CD14-positive monocyte (primary cell): Measurements from ENCODE around the gene CC2D2A. TPM values are rescaled to one million over a fixed set of nuclear protein-coding genes. Genes with fewer than 3 reads are reported as not detected.

ENCODE experiments used
- DNase-seq, 3 donors: peaks; one replicate each; pipeline ENCODE4 v3.0.0-alpha.2; 2011 to 2022
- H2AFZ ChIP-seq: 2 replicates; pipeline ENCODE4 v1.6.0; 2012; ENCODE audit warnings: mild to moderate bottlenecking, low read depth, low read length, inconsistent platforms; ENCODE audit not compliant: insufficient read depth, poor library complexity, severe bottlenecking
- H3K27ac ChIP-seq, 2 donors: 1 replicate in 1 of 2; 2 replicates in 1 of 2; pipeline ENCODE4 v1.5.1; 2012 to 2013; ENCODE audit warnings: low read length in 2 of 2, control low read depth in 1 of 2, inconsistent platforms in 1 of 2, low read depth in 1 of 2, mild to moderate bottlenecking in 1 of 2
- H3K27me3 ChIP-seq, 2 donors: one replicate each; pipeline versions ENCODE4 v1.6.0 to v1.6.1; 2011 to 2013; ENCODE audit warnings: low read length in 2 of 2; ENCODE audit not compliant: control insufficient read depth in 2 of 2, insufficient read depth in 2 of 2
- H3K36me3 ChIP-seq, 2 donors: replicated peaks in 1 of 2; 1 replicate in 1 of 2; 2 replicates in 1 of 2; pipeline versions ENCODE4 v1.5.1 to v1.6.1; 2012 to 2013; ENCODE audit warnings: low read length in 2 of 2, control low read depth in 1 of 2, inconsistent platforms in 1 of 2, mild to moderate bottlenecking in 1 of 2; ENCODE audit not compliant: insufficient read depth in 2 of 2, control insufficient read depth in 1 of 2
- H3K4me1 ChIP-seq, 2 donors: 1 replicate in 1 of 2; 2 replicates in 1 of 2; pipeline versions ENCODE4 v1.5.1 to v1.6.1; 2012 to 2013; ENCODE audit warnings: low read length in 2 of 2, control low read depth in 1 of 2, inconsistent platforms in 1 of 2, mild to moderate bottlenecking in 1 of 2, moderate library complexity in 1 of 2; ENCODE audit not compliant: insufficient read depth in 2 of 2, control insufficient read depth in 1 of 2
- H3K4me2 ChIP-seq: replicated peaks from 2 replicates; pipeline ENCODE3; 2012; ENCODE audit warnings: low read length, moderate library complexity, mild to moderate bottlenecking; ENCODE audit not compliant: poor library complexity, severe bottlenecking; ENCODE audit errors: extremely low read depth
- H3K4me3 ChIP-seq, 3 experiments: fragments of 200-600 bp in 1 of 3; sonication (generic) in 1 of 3; replicated peaks in 1 of 3; 1 replicate in 2 of 3; 2 replicates in 1 of 3; pipeline ENCODE4 v1.5.1; 2011 to 2013; ENCODE audit warnings: low read length in 3 of 3, mild to moderate bottlenecking in 3 of 3, control low read depth in 2 of 3, low read depth in 2 of 3, inconsistent platforms in 1 of 3, moderate library complexity in 1 of 3
- H3K79me2 ChIP-seq: 2 replicates; pipeline ENCODE4 v1.6.0; 2012; ENCODE audit warnings: mild to moderate bottlenecking, control low read depth, inconsistent platforms, low read length, moderate library complexity; ENCODE audit not compliant: insufficient read depth
- H3K9ac ChIP-seq: 2 replicates; pipeline ENCODE4 v1.6.0; 2017; ENCODE audit warnings: low read length, mild to moderate bottlenecking; ENCODE audit not compliant: insufficient read depth, poor library complexity, severe bottlenecking
- H3K9me3 ChIP-seq, 2 donors: replicated peaks in 1 of 2; 1 replicate in 1 of 2; 2 replicates in 1 of 2; pipeline versions ENCODE4 v1.5.1 to v1.6.1; 2012 to 2013; ENCODE audit warnings: low read length in 2 of 2, control low read depth in 1 of 2; ENCODE audit not compliant: control insufficient read depth in 1 of 2, insufficient read depth in 1 of 2
- H4K20me1 ChIP-seq: 2 replicates; pipeline ENCODE4 v1.6.0; 2012; ENCODE audit warnings: mild to moderate bottlenecking, low read length, control low read depth, moderate library complexity; ENCODE audit not compliant: insufficient read depth
- H3K27ac Mint-ChIP-seq, 7 donors: one replicate each; pipeline ENCODE4 v1.8.0; 2020; ENCODE audit warnings: mild to moderate bottlenecking in 7 of 7, mixed read lengths in 7 of 7, moderate library complexity in 6 of 7, inconsistent platforms in 2 of 7
- H3K27me3 Mint-ChIP-seq, 3 donors: one replicate each; pipeline ENCODE4 v1.8.0; 2021 to 2022; ENCODE audit warnings: low read depth in 3 of 3, mild to moderate bottlenecking in 3 of 3, mixed read lengths in 3 of 3, moderate library complexity in 3 of 3, inconsistent platforms in 1 of 3
- H3K36me3 Mint-ChIP-seq, 2 donors: one replicate each; pipeline ENCODE4 v1.8.0; 2020; ENCODE audit warnings: mixed read lengths in 2 of 2, inconsistent platforms in 1 of 2, mild to moderate bottlenecking in 1 of 2
- H3K4me1 Mint-ChIP-seq: one replicate; pipeline ENCODE4 v1.8.0; 2020; ENCODE audit warnings: mild to moderate bottlenecking, mixed read lengths
- H3K4me3 Mint-ChIP-seq, 2 donors: one replicate each; pipeline ENCODE4 v1.8.0; 2020; ENCODE audit warnings: mild to moderate bottlenecking in 2 of 2, mixed read lengths in 2 of 2, moderate library complexity in 1 of 2
- H3K9me3 Mint-ChIP-seq, 7 donors: one replicate each; pipeline ENCODE4 v1.8.0; 2020 to 2022; ENCODE audit warnings: mixed read lengths in 7 of 7, mild to moderate bottlenecking in 6 of 7, moderate library complexity in 6 of 7, inconsistent platforms in 2 of 7
- WGBS: methylation state at CpG from one replicate; pipeline ENCODE4 v1.1.5; 2013; ENCODE audit warnings: missing lambda C conversion rate; ENCODE audit not compliant: insufficient coverage; 5-methylcytosine and 5-hydroxymethylcytosine counted together
- intact Hi-C, 2 donors: fragments of 100-400 bp; cut with micrococcal nuclease; formaldehyde crosslinking; loops; one replicate each; pipeline versions ENCODE4 v1.15.0 to v1.15.1; 2023
- polyA plus RNA-seq, 3 donors: library from polyadenylated mRNA; depleted of rRNA in 1 of 3; unstranded in 2 of 3; stranded (reverse) in 1 of 3; fragments of 300-500 nt in 2 of 3; fragments of >200 nt in 1 of 3; fragmentation: Illumina TruSeq in 2 of 3; gene quantifications; 1 replicate in 2 of 3; 2 replicates in 1 of 3; pipeline ENCODE4 v1.2.3, GENCODE V29; 2012 to 2021
- TF ChIP-seq, protein P1 (sequence below): fragments of 200-600 bp; IDR thresholded peaks from one replicate; pipeline ENCODE4 v1.8.0; 2022; ENCODE audit warnings: antibody characterized with exemption, mild to moderate bottlenecking

Gene CC2D2A
- polyA plus RNA-seq, 3 donors: 1.7 to 2.5 (median 1.9) TPM

DNA sequence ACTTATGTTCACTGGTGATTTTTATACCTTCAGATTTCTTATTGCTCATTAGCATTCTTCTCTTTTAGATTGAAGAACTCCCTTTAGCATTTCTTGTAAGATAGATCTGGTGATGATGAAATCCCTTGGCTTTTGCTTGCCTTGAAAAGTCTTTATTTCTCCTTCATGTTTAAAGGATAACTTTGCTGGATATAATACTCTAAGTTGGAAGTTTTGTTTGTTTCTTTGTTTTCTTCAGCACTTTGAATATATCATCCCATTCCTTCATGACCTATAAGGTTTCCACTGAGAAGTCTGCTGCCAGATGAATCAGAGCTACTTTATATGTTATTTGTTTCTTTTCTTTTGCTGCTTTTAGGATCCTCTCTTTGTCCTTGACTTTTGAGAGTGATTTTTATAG is 18.5 kb downstream of the CC2D2A start:
- Histone ChIP-seq H3K9ac (no peak overlapping the region), H3K4me3 (no peak overlapping the region), H3K9me3 (peaks cover 5 to 8% of the 10 kb centered on the region in 2 donors), H3K36me3 (no peaks in the 10 kb centered on the region), H3K79me2 (no peaks in the 10 kb centered on the region), H3K4me2 (no peak overlapping the region), H3K4me1 (no peaks in the 10 kb centered on the region), H2AFZ (no peak overlapping the region), H4K20me1 (no peaks in the 10 kb centered on the region), H3K27me3 (no peaks in the 10 kb centered on the region), H3K27ac (no peak overlapping the region)
- DNase-seq: no peak
- H3K27ac Mint-ChIP-seq: no peak overlapping the region
- H3K4me1 Mint-ChIP-seq: no peaks in the 10 kb centered on the region
- peaks cover 0 to 2% of the 10 kb centered on the region in 2 donors for H3K36me3 Mint-ChIP-seq
- peaks cover 8 to 23% (median 17%) of the 10 kb centered on the region in 7 donors for H3K9me3 Mint-ChIP-seq
- intact Hi-C loops: no loop called here
- TF ChIP-seq, protein P1, sequence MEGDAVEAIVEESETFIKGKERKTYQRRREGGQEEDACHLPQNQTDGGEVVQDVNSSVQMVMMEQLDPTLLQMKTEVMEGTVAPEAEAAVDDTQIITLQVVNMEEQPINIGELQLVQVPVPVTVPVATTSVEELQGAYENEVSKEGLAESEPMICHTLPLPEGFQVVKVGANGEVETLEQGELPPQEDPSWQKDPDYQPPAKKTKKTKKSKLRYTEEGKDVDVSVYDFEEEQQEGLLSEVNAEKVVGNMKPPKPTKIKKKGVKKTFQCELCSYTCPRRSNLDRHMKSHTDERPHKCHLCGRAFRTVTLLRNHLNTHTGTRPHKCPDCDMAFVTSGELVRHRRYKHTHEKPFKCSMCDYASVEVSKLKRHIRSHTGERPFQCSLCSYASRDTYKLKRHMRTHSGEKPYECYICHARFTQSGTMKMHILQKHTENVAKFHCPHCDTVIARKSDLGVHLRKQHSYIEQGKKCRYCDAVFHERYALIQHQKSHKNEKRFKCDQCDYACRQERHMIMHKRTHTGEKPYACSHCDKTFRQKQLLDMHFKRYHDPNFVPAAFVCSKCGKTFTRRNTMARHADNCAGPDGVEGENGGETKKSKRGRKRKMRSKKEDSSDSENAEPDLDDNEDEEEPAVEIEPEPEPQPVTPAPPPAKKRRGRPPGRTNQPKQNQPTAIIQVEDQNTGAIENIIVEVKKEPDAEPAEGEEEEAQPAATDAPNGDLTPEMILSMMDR: no peak
- no peak overlapping the region for H3K4me3 Mint-ChIP-seq
- peaks cover 0 to 1% (median 0%) of the 10 kb centered on the region in 3 donors for H3K27me3 Mint-ChIP-seq

DNA sequence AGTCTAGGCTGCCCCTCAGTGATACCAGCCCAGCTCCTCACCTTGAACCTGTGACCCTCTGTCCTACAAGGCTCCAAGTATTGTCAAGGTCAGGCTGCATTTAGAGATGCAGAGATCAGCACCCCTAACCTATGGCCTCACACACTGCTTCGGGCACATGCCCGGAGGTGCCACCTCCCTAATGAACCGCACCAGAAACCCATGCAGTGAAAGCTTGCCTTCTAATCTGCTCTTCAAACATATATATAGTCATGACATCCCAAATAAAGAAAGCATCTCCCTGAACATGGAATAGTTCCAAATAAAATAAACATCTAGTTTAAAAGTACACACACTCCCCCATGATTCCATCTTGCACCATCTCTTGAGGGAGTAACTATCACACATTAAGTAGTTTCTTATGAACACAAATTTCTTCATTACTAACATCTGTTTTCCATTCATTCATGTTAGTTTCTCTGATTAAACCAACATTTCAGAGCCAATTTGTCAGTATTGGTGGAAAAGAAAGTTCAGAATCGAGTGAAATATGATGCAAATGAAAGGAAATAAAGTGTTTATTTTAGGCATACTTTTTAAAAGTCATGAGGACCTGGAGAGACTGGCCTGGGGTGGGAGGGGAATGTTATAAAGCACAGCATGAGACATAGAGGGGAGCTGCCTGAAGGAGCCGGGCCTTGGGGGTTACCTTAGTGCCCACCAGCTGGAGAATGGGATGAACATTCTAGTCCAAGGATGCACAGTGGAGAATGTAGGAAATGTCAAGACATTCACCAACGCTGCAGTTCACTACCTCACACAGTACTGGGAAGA is 19.2 kb downstream of the CC2D2A start:
- peaks cover 0 to 2% of the 10 kb centered on the region in 2 donors for H3K36me3 Mint-ChIP-seq
- 93% methylated on average over 5 of the region's 6 CpGs for WGBS
- Histone ChIP-seq H3K27ac (no peak overlapping the region), H3K4me2 (no peak overlapping the region), H3K36me3 (no peaks in the 10 kb centered on the region), H3K79me2 (no peaks in the 10 kb centered on the region), H3K4me1 (no peaks in the 10 kb centered on the region), H4K20me1 (no peaks in the 10 kb centered on the region), H3K27me3 (no peaks in the 10 kb centered on the region), H2AFZ (no peak overlapping the region), H3K4me3 (no peak overlapping the region), H3K9ac (no peak overlapping the region), H3K9me3 (peaks cover 5 to 8% of the 10 kb centered on the region in 2 donors)
- H3K9me3 Mint-ChIP-seq: peaks cover 8 to 23% (median 17%) of the 10 kb centered on the region in 7 donors
- H3K27ac Mint-ChIP-seq: no peak overlapping the region
- TF ChIP-seq, protein P1: no peak
- H3K27me3 Mint-ChIP-seq: peaks cover 0 to 1% (median 0%) of the 10 kb centered on the region in 3 donors
- H3K4me3 Mint-ChIP-seq: no peak overlapping the region
- DNase-seq: no peak
- H3K4me1 Mint-ChIP-seq: no peaks in the 10 kb centered on the region
- intact Hi-C loops: no loop called here
